Stimulated activated CD8-positive, alpha-beta memory T cell treated with anti-CD3 and anti-CD28 coated beads, Interleukin-7, amount 100 ng/mL, for 4 hours (primary cell): Measurements from ENCODE around the gene ARHGEF11.

Experiments used
- DNase-seq, 2 donors: peaks; one replicate each; pipeline ENCODE4 v3.0.0-alpha.2; 2020; ENCODE audit warnings: low read depth in 2 of 2

The ARHGEF11 gene

DNA sequence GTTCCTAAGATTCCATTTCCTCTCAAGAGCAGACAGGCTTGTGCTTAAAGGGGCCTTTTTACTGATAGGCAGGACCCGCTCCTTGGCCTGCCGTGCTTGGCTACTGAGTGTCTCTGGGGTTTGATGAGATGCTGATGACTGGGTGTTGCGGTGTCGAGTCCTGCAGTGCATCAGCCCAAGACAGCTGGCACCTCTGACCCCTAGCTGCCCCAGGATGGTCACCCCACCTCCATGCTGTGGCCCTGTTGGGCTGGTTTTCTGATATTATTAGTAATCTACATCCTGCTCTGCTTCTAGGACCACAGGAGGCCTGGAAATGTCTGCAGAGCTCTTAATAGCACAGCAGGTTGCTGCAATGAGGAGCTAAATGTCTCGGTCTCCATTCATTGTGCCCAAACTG lies 96.4 kb downstream of the ARHGEF11 start:
- no peak for DNase-seq

DNA sequence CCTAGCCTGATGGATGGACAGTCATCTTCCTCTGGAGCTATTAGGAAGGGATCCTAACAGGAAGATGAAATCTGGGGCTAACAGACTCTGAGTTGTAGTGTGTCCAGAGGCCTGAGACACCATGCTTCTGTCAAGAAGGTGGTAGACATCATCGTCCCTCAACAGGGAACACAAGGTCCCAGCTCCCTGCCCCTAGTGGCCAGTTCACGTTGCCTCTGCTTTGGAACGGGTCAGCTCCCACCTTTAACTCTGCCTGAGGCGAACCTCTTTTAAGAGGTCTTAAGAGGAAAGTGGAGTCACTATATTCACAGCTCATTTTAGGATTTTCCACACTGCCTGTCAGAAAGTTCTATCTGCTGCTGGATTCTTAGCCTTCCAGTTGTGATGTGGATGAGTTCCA lies 96.8 kb downstream of the ARHGEF11 start:
- no peak for DNase-seq

DNA sequence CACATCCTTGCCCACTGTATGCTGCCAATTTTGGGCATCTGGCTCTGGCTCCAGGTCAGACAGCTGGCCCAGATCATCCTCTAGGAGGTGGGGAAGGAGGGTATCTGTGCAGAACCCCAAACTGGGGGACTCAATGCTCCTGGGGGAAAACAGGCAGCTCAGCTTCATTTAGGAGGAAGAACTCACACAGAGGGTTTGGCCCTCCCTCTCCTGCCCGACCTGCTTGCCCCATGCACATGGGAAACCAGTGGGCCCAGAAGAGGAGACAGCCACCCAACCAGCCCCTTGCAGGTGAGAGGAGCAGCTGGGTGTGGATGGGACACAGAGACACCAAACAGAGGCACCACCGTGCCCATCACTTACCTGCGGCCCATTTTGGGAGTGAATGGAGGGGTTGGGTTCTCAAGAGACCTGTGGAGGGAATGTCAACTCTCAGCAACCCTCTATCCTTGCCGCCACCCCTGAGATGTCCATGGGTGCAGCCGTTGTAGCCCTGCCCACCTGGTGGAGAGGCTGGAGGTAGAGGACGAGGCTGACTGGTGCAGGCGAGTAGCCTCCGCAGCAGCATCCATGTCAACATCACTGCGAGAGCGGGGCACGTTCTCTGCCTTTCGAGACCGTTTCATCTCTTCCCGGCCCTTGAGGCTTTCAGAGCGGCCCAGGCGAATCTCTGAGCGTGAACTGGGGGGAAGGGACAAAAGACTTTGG lies 97.6 kb downstream of the ARHGEF11 start:
- DNase-seq, result no peak

DNA sequence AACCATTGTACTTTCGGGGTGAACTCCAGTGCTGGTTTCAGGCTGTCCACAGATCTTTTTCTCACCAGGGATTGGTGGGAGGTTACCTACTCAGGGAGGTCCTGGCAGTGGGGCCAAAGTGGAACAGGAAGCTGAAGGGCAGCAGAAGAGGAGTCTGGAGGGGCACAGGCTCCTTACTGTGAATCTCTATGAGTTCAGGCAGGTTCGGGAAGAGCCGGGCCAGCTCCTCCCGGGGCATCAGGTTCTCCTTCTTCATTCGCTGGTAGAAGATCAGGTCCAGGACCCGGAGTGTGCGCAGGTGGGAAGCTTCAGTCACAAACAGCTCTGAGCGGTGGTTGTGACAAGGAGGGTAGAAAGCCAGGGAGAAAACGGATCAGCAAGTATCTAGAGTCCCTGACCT lies 98.4 kb downstream of the ARHGEF11 start:
- no peak for DNase-seq

DNA sequence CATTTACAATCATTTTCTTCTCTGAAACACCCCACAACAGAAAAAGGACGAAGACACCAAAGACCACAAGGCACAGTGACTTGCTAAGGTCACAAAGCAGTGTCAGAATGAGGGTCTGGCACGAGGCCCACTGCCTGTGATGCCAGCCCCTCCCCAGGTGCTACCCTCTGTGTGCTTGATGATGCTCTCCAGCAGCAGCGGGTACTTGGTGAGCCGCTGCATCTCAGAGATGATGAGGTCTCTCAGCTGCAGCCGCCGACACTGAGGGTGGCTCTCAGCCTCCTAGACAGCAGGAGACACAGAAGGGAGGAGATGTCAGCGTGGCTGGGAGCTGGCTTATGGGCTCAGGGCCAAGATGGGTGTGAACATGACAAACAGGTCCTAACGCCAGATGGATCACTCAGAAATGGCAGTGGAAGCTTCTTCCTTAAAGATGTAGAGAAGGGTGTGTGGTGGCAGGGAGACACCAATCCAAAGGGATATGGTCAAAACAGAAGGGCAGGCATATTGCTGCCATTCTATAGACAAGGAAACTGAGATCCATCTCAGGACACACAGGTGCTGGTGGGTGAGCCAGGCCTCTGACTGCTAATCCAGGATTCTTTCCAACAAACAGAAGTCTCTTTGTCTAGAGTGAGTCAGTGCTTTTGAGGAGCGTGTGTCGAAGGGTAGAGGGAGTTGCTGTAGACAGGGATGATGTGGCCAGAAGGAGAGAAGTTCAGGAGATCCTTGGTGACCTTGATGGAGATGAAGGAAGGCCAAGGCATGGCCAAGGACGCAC lies 99.5 kb downstream of the ARHGEF11 start:
- no peak for DNase-seq

DNA sequence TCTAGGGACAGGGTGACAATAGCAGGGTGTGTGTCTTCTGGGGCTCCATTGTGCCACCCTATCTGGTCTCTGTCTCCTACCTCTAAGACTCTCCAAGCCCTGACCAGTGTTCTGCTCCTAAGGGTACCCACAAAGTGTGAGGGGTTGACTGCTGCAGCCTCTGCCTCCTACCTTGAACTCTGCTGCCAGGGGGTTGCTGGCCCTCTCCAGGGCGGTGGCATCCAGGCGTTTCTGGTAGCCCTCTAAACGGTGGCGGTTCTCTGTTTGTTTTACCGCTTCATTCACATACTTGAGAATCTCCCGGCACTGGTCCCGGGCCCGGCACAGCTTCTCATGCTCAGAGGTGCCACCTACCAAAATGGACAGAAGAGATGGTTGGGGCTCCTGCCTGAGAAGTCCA lies 100.7 kb downstream of the ARHGEF11 start:
- DNase-seq, result no peak

DNA sequence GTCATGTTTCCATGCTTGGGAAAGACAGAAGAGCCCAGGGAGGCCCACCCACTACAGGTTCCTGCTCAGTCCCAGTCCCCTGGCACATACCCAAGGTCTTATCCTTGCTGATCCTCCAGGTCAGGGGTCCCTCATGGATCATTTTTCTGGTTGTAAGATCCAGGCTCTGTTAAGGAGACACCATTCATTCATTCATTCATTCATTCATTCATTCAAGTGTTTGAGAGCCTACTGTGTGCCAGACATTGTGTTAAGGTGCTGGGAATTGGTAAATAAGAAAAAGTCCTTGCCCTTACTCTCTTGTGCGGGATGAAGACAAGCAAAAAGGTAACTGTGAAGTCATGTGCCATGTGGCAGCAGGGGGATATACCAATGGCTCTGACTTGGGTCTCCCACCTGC lies 101.3 kb downstream of the ARHGEF11 start:
- no peak for DNase-seq

DNA sequence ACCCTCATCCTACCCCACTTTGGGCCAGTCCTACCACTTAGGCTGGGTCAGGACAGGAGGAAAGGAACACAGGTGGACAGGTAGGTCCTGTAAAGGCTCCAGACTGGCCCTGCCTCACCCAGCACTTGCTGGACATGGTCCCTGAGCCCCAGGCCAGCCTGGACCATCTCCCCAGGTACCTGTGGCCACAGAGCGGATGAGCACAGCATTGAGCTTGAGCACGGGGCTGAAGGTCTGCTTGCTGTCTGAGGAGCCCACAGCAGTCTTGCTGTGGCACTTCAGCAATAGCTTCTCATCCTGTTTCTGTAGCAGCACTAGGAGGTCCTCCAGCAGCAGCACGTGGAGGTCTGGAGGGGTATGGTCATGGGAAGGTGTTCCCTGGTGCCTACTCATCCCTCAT lies 101.8 kb downstream of the ARHGEF11 start:
- no peak for DNase-seq

DNA sequence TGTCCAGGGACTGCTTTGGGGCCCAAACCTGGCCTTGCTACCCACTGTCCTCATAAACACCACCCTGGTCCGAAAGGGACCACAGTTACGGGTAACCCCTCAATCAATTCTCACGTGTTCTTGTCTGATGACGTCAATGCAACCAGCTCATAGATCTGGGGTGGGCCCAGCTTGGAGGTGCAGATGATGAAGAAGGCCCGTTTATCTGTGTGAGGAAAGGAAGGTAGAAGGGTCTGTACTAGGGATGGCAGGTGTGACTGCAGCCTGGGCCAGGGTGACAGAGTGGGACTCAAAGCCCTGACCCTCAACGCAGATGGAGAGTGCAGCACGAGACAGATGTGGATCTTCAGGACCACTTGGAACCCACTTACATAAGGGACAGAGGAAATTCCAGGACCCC lies 103.0 kb downstream of the ARHGEF11 start:
- no peak for DNase-seq

DNA sequence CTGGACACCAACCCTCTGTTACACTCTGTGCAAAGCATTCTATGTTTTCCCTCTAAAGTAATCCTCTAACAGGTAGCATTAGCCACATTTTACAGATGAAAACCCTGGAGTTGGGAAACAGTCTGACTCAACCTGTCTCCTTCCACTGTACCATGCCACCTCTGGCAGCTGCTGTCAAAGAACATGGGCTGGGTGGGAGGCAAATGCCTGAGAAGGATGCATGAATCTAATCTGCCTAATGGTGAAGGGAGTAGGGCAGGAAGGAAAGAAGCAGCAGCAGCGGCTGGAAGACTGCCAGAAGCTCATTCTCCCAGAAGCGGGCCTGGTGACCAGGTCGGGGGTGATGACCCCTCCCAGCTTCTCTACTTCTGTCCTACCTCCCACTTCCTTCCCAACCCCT lies 103.4 kb downstream of the ARHGEF11 start:
- DNase-seq, result no peak

DNA sequence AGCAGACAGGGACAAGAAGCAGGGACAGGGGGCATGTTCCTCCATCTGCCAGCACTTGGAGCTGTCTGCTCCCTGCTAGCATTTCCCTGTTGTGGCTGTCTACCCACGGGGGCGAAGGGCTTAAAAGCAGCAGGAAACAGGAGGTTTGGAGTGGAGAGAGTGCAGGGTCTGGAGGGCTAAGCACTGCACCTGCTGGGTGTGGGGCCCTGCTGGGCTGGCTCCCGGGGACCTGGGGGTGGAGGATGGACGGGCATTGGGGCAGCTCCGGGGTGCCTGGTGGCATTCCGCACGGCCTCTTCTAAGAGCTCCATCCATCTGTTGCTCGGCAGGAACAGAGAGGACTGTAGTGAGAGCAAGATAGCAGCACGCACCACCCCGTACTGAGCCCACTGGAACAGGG lies 103.9 kb downstream of the ARHGEF11 start:
- no peak for DNase-seq

DNA sequence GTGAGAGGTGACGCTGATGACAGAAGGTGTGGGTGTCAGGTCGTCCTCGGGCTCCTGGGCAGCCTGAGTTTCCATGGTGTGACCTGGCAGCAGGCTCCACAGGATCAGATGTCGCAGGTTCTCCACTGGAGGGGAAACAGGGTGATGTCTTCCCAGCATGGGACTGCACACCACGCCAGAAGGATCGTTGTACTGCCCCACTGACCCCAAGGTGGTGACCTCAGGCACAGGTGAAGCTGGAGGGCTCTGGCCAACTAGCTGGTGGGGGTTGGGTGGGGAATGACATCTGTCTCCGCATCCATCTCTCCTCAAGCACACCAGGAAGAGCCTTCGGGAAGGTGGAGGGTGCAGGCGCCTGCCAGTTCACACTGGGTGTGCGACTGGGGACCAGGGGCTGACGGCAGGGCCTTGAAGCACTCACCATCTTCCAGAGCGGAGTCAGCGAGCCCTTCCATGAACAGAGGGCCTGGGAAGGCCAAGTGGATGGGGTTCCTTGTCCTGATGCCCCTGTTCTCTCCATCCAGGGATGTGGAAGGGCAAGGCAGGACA lies 105.7 kb downstream of the ARHGEF11 start:
- no peak for DNase-seq

DNA sequence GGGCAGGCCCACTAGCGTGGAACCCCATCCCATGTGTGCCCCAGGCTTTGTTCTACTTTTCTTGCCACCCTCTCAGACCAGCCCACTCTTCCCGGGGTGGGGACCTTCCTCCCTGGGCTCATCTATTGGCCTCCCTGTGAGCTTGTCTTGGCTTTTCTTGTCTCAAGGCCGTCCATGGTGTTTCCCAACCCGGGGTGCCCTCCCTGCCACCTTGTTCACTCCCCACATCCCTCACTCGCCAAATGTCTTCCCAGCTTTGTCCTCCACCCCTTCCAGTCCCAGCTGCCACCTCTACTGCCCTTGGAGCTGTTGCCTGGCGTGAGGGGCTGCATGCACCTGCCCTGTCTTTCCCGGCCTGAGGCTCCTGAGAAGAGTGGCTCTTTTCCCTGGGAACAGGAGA lies 106.7 kb downstream of the ARHGEF11 start:
- DNase-seq, result no peak

DNA sequence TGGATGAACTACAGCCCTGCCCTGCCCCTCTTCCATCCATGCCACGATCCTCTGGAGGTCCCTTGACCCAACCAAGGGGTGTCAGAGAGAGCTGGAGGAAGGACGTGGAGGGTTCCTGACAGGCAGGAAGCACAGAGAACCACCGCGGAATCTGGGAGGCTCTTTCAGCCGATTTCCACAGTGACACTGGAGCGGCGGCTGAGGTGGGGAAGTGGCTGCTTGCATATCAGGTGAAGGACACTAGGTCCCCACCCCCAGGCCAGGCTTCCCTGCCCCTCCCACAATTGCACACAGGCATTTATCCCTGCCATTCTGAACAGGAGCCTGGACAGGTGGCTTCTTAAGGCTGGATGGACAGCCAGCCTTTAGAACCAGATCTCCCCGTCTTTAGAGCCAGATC lies 107.7 kb downstream of the ARHGEF11 start:
- no peak for DNase-seq

DNA sequence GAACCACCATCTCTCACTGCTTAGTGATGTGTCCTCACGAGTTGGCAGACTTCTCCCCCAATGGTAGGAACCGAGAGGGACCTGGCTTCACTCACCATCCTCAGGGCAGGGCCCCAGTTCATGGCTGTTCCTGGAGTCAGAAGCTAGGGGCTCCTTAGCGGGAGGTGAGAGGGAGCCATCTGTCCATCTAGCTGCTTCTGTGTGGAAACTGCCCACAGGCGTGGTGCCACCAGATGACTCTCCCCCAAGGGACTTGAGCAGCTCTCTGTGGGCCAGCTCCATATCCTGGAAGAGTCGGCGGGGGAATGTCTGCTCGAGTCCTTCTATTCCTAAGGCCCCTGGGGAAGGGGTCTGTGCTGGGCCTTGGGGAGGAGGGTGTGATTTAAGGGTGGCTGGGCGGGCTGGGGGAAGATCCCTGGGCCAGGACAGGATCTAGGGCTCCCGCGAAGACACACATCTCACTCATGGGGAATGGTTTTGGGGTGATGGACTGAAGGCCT lies 108.8 kb downstream of the ARHGEF11 start:
- DNase-seq, result no peak

DNA sequence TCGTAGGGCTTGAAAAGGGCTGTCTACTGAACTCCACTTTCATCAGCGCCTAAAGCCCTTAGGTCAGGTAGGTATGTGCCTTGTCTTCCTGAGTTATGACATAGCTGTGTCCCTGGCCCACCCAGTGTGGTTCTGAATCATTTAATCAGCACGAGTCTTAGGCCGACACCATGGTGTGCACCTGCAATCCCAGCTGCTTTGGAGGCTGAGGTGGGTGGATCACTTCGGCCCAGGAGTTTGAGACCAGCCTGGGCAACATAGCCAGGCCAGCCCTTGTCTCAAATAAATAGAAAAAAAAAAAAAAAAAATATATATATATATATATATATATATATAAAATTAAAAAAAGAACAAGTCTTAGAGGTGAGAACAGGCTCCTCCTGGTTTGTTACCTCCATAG lies 109.4 kb downstream of the ARHGEF11 start:
- no peak for DNase-seq

DNA sequence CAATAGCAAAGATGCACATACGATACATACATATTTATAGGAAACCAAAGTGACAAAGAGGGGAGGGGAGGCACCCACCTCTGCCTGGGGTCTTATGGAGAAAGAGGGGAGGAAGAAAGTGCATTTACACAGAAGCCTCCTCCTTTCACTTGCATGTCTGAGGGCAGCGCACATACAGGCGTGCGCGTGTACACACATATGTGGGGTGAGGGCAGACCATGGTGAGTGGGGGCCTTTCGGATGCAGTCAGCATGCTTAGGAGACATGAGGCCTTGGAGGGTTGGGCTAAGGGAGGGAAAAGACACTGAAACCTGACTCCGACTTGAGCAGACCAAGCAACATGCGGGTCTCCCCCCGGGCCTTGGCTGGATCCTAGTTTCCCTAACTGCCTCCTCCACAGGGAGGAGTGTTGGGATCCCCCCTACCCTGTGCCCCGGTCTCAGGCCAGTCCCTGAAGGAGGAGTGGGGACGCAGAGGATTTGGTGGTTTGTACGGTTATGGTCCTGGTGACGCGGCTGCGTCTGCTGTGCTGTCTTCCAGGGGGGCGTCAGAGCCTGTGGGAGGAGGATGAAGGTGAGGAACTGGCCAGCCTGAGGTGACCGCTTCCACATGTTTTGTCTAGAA lies 109.9 kb downstream of the ARHGEF11 start:
- no peak for DNase-seq

DNA sequence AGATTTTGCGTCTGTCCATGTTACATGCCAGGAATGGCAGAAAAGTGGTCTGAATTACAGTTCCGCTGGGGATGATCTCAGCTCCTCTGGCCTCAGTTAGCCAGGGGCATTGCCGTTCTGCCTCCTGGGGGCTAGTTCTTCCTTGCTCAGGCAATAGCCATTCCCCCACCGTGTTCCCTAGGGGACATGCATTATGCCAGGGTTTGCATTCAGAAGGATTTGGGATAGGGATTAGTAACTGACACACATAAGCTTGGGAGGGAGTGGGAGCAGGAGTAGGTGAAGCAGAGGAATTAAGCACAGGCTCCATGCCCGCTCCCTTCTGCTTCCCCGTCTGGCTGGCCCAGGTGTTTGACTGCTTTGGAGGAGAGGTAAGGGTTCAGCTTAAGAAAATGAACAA lies 112.4 kb downstream of the ARHGEF11 start:
- no peak for DNase-seq

DNA sequence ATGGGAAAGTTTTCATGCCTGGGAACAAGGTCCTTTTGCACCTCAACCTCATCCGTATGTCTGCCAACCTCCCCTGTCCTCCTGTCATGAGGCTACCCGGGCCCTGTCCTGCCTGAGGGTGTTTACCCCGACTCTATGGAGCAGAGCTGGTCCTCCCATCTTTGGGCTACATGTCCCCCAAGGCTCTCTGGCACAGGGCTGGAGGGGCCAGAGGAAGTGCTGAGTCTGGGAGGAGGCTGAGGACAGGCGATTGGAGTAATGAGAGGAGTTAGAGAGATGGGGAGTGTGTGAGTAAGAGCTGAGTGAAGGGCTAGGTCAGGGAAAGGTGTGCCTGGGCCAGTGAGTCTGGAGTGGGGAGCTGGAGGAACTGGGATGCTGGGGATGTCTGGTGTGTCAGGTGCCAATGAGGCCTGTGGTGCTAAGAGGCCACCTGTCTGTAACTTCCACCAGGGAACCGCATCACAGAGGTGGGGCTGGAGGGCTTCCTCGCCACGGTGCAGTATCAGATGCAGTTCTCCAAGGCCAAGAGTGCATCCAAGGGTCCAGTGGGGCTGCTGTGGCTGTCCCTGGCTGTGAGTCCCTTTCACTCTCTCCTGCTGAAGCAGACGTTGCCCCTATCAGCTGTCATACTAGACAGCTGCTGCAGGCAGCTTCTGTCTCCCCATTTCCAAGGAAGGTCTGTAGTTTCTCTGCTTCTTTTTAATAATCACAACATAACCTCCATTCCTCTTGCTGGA lies 113.4 kb downstream of the ARHGEF11 start:
- no peak for DNase-seq

DNA sequence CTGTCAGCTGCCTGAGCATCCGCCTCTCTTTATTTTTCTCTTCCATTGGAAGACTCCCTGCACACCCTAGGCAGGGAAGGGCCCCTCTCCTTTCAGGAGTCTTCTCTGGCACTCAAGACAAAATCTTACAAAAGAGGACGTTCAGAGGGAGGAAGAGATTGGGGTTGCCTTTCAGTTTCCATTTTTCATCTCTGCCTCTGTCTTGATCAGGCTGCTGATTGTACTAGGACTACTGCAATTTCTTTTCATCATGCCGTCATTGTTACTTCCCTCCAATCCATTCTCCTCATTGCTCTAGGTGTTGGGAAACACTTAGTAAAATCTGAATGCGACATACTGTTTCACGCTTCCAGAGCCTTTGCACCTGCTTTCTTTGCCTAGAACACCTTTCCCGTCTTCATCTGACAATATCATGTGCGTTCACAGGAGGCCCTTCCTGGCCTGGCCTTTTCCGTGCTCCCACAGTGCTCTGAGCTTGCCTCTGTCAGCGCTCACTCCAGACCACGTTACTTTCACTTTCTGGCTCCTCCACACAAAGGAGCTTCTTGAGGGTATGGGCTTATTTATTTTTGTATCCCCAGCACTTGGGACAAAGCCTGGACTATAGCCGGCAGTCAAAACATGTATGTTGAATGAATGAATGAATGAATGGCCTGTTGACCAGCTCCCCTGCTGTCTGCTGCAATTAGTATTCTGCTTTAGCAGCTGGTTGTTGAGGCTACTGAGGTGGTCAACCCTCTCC lies 114.2 kb downstream of the ARHGEF11 start:
- no peak for DNase-seq

DNA sequence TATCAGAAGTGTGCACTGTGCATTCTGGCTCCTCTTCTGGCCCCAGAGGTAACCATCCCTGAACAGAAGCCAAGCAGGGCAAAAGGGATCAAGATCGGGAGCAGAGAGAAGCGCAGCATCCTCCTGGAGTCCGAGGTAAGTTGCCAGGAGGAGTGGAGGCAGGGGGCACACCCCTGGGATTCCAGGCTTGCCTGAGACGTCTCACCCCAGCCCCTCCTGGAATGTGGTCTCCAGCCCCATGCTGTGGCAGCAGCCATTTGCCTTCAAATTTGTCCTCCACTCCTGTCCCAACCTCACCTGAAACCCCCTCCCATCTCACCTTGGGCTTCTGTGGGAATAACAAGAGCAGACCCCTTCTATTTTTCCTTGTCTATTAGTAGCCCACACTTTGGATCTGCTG lies 115.1 kb downstream of the ARHGEF11 start:
- DNase-seq, result no peak
